Natural killer cell (primary cell): Measurements from ENCODE around the gene WDR33. TPM values are rescaled to one million over a fixed set of nuclear protein-coding genes. Genes with fewer than 3 reads are reported as not detected.
"Not testable (repeated sequence)": the region's sequence is repeated elsewhere in the genome, so short reads cannot be mapped to it uniquely, and the experiment has no call there.

Experiments
- ATAC-seq, 3 donors: fragments of 150-1000 bp in 2 of 3; fragments of 200-7000 bp in 1 of 3; cut with Tn5 transposase; 1 replicate in 1 of 3; 2 replicates in 2 of 3; pipeline ENCODE4 v1.10.0; 2021; ENCODE audit warnings: mild to moderate bottlenecking in 2 of 3, moderate library complexity in 2 of 3
- DNase-seq, 2 donors: peaks; one replicate each; pipeline versions ENCODE4 v3.0.0 to v3.0.0-alpha.2; 2013 to 2021; ENCODE audit warnings: mixed read lengths in 1 of 2
- H3K27ac ChIP-seq: one replicate; pipeline ENCODE4 v1.5.1; 2013; ENCODE audit warnings: mild to moderate bottlenecking, low read length
- H3K27me3 ChIP-seq: one replicate; pipeline ENCODE4 v1.6.1; 2013; ENCODE audit warnings: low read length; ENCODE audit not compliant: control insufficient read depth, insufficient read depth
- H3K36me3 ChIP-seq: one replicate; pipeline ENCODE4 v1.6.1; 2013; ENCODE audit warnings: low read length; ENCODE audit not compliant: control insufficient read depth, insufficient read depth
- H3K4me1 ChIP-seq: one replicate; pipeline ENCODE4 v1.6.1; 2013; ENCODE audit warnings: low read length; ENCODE audit not compliant: control insufficient read depth, insufficient read depth
- H3K4me3 ChIP-seq: one replicate; pipeline ENCODE4 v1.5.1; 2013; ENCODE audit warnings: low read length
- H3K9me3 ChIP-seq: one replicate; pipeline ENCODE4 v1.6.1; 2013; ENCODE audit warnings: low read length; ENCODE audit not compliant: control insufficient read depth, insufficient read depth
- H3K27ac Mint-ChIP-seq, 2 donors: one replicate each; pipeline ENCODE4 v1.8.0; 2022; ENCODE audit warnings: mild to moderate bottlenecking in 2 of 2, mixed read lengths in 2 of 2, moderate library complexity in 1 of 2
- H3K27me3 Mint-ChIP-seq, 2 donors: one replicate each; pipeline ENCODE4 v1.8.0; 2022; ENCODE audit warnings: low read depth in 2 of 2, mixed read lengths in 2 of 2
- H3K36me3 Mint-ChIP-seq: one replicate; pipeline ENCODE4 v1.8.0; 2022; ENCODE audit warnings: mixed read lengths
- H3K4me1 Mint-ChIP-seq, 2 donors: one replicate each; pipeline ENCODE4 v1.8.0; 2022; ENCODE audit warnings: mixed read lengths in 2 of 2
- H3K4me3 Mint-ChIP-seq: one replicate; pipeline ENCODE4 v1.8.0; 2022; ENCODE audit warnings: mild to moderate bottlenecking, moderate library complexity, mixed read lengths
- H3K9me3 Mint-ChIP-seq, 2 donors: one replicate each; pipeline ENCODE4 v1.8.0; 2022; ENCODE audit warnings: mixed read lengths in 2 of 2
- CTCF ChIP-seq: fragments of 200-600 bp; IDR thresholded peaks from one replicate; pipeline ENCODE4 v1.8.0; 2022; ENCODE audit warnings: antibody characterized with exemption
- WGBS: methylation state at CpG from one replicate; pipeline ENCODE4 v1.1.7; 2013; ENCODE audit warnings: missing lambda C conversion rate; ENCODE audit not compliant: insufficient coverage; 5-methylcytosine and 5-hydroxymethylcytosine counted together
- intact Hi-C: fragments of 100-400 bp; cut with micrococcal nuclease; formaldehyde crosslinking; loops from one replicate; pipeline ENCODE4 v1.14.2; 2022
- total RNA-seq, 4 donors: library from RNA; stranded (reverse); fragments of 120-200 nt in 1 of 4; gene quantifications; one replicate each; pipeline versions ENCODE4 v1.2.3 to v1.2.4, GENCODE V29; 2013 to 2022

The WDR33 gene
- total RNA-seq, 3 donors from 2014 or later (not counting 1 experiment from before 2014, with no cell fraction given) = 55.2 to 78.4 (median 55.3) TPM

GRCh38 chr2:127814677-127815076 lies 3.7 kb upstream of the WDR33 start:
- Histone ChIP-seq H3K9me3 (peaks cover 3% of the 10 kb centered on the region), H3K36me3 (no peaks in the 10 kb centered on the region), H3K27ac (no peak overlapping the region), H3K27me3 (no peaks in the 10 kb centered on the region), H3K4me3 (no peak overlapping the region), H3K4me1 (peaks cover 7% of the 10 kb centered on the region)
- Mint-ChIP-seq H3K4me1 (peaks cover 25% of the 10 kb centered on the region in 2 donors), H3K27me3 (peaks cover 13 to 15% of the 10 kb centered on the region in 2 donors), H3K4me3 (no peak overlapping the region), H3K36me3 (peaks cover 7% of the 10 kb centered on the region), H3K9me3 (no peaks in the 10 kb centered on the region), H3K27ac (no peak overlapping the region)
- DNase-seq = no peak
- no peak for ATAC-seq
- 100% methylated on average over 1 of the region's 1 CpG for WGBS
- TF ChIP-seq CTCF = no peak
- intact Hi-C loops = loop anchor here (5.0 kb wide), 1 partner anchor 112 kb away; the partner anchor contains the start of gene SFT2D3

- H3K4me1 ChIP-seq = peaks cover 15% of the 10 kb centered on the region
- Mint-ChIP-seq H3K27ac (peak overlapping the region; percentile 100), H3K4me3 (peak overlapping the region; percentile 21), H3K4me1 (peaks cover 37 to 39% of the 10 kb centered on the region in 2 donors)
- H3K9me3 ChIP-seq, H3K9me3 Mint-ChIP-seq, H3K27ac ChIP-seq, ATAC-seq, H3K4me3 ChIP-seq, H3K36me3 Mint-ChIP-seq, DNase-seq, H3K36me3 ChIP-seq, H3K27me3 Mint-ChIP-seq, H3K27me3 ChIP-seq: not testable (repeated sequence)
- WGBS = 91% methylated on average over 3 of the region's 3 CpGs
- intact Hi-C loops = loop anchor here (5.0 kb wide), 1 partner anchor 110 kb away; the partner anchor contains the start of gene SFT2D3
Measured at GRCh38 chr2:127812441-127812840, 1.5 kb upstream of the WDR33 start.

GRCh38 chr2:127811397-127812321 lies 688 bp upstream of the WDR33 start:
- Histone ChIP-seq H3K27me3 (no peaks in the 10 kb centered on the region), H3K36me3 (no peaks in the 10 kb centered on the region), H3K4me3 (peak overlapping the region; percentile 82), H3K27ac (peak overlapping the region; percentile 92), H3K4me1 (peaks cover 15% of the 10 kb centered on the region), H3K9me3 (no peaks in the 10 kb centered on the region)
- Mint-ChIP-seq H3K27me3 (peaks cover 0 to 2% of the 10 kb centered on the region in 2 donors), H3K4me1 (peaks cover 43 to 45% of the 10 kb centered on the region in 2 donors), H3K4me3 (peak overlapping the region; percentile 100), H3K27ac (peak overlapping the region; percentile 100), H3K9me3 (no peaks in the 10 kb centered on the region), H3K36me3 (peaks cover 7% of the 10 kb centered on the region)
- intact Hi-C loops = loop anchor here (1.0 to 5.0 kb wide), 3 partner anchors 18 to 109 kb away; partner anchors contain the start of gene SFT2D3
- 35% methylated on average over 34 of the region's 34 CpGs for WGBS
- no peak for TF ChIP-seq CTCF
- DNase-seq (no peak), ATAC-seq (no peak)

GRCh38 chr2:127810156-127810618 lies 784 bp downstream of the WDR33 start:
- 1% methylated on average over 10 of the region's 10 CpGs for WGBS

More at GRCh38 chr2:127810156-127810618, 784 bp downstream of the WDR33 start:
- Histone ChIP-seq H3K36me3 (no peaks in the 10 kb centered on the region), H3K27ac (peak overlapping the region; percentile 92), H3K4me1 (peaks cover 27% of the 10 kb centered on the region), H3K27me3 (no peaks in the 10 kb centered on the region), H3K9me3 (no peaks in the 10 kb centered on the region), H3K4me3 (peak overlapping the region; percentile 82)
- H3K36me3 Mint-ChIP-seq = peaks cover 7% of the 10 kb centered on the region
- H3K27ac Mint-ChIP-seq = peak overlapping the region; percentile 100
- DNase-seq (no peak), ATAC-seq (no peak)
- intact Hi-C loops = loop anchor here (2.0 to 5.0 kb wide), 2 partner anchors 47 to 108 kb away; partner anchors contain the start of gene SFT2D3
- H3K27me3 Mint-ChIP-seq = no peaks in the 10 kb centered on the region
- H3K9me3 Mint-ChIP-seq = no peaks in the 10 kb centered on the region
- H3K4me3 Mint-ChIP-seq = peak overlapping the region; percentile 100
- peaks cover 53 to 57% of the 10 kb centered on the region in 2 donors for H3K4me1 Mint-ChIP-seq
- no peak for TF ChIP-seq CTCF
